Transverse colon (tissue), 4 donors: ENCODE measurements around the gene IGF2BP3. TPM values are rescaled to one million over a fixed set of nuclear protein-coding genes. Genes with fewer than 3 reads are reported as not detected.
"Not testable (repeated sequence)": the region's sequence is repeated elsewhere in the genome, so short reads cannot be mapped to it uniquely, and the experiment has no call there.

Source experiments
- DNase-seq: peaks from one replicate; pipeline ENCODE4 v3.0.0-alpha.2; 2019
- H3K27ac ChIP-seq, 4 donors: fragments of 200-600 bp; sonication (generic); 2 replicates each; pipeline ENCODE4 v1.5.1; 2016 to 2018; ENCODE audit warnings: inconsistent platforms in 4 of 4
- H3K27me3 ChIP-seq: fragments of 200-600 bp; sonication (generic); 2 replicates; pipeline ENCODE4 v1.5.1; 2017; ENCODE audit warnings: inconsistent platforms
- H3K36me3 ChIP-seq, 4 donors: fragments of 200-600 bp; sonication (generic); 2 replicates each; pipeline ENCODE4 v1.5.1; 2017 to 2019; ENCODE audit warnings: inconsistent platforms in 4 of 4
- H3K4me1 ChIP-seq, 4 donors: fragments of 200-600 bp; sonication (generic); 2 replicates each; pipeline ENCODE4 v1.5.1; 2017 to 2020; ENCODE audit warnings: inconsistent platforms in 4 of 4
- H3K4me3 ChIP-seq, 4 donors: fragments of 200-600 bp; sonication (generic); 1 replicate in 1 of 4; 2 replicates in 3 of 4; pipeline versions ENCODE4 v1.5.1 to v1.6.1; 2017 to 2019; ENCODE audit warnings: inconsistent platforms in 4 of 4
- H3K9me3 ChIP-seq, 2 donors: fragments of 200-600 bp; sonication (generic); 2 replicates each; pipeline ENCODE4 v1.5.1; 2017 to 2019; ENCODE audit warnings: inconsistent platforms in 2 of 2
- CTCF ChIP-seq, 5 experiments: fragments of 200-600 bp in 3 of 5; fragments of 450-650 bp in 2 of 5; sonication (generic) in 3 of 5; IDR thresholded peaks; 1 replicate in 2 of 5; 2 replicates in 3 of 5; pipeline ENCODE4 v1.5.1; 2016 to 2017; ENCODE audit warnings: antibody characterized with exemption in 5 of 5, inconsistent platforms in 3 of 5, mild to moderate bottlenecking in 2 of 5, moderate library complexity in 1 of 5
- EP300 ChIP-seq: sonication (generic); formaldehyde crosslinking; IDR thresholded peaks from one replicate; pipeline ENCODE4 v1.6.1; 2017; ENCODE audit warnings: antibody characterized with exemption, low read depth
- POLR2A ChIP-seq: fragments of 450-650 bp; IDR thresholded peaks from one replicate; pipeline ENCODE4 v1.6.1; 2016; ENCODE audit warnings: antibody characterized with exemption, mild to moderate bottlenecking, moderate library complexity
- POLR2AphosphoS5 ChIP-seq, 3 donors: sonication (generic); formaldehyde crosslinking; IDR thresholded peaks; one replicate each; pipeline ENCODE4 v1.6.1; 2016; ENCODE audit warnings: antibody characterized with exemption in 3 of 3
- WGBS, 2 donors: methylation state at CpG; one replicate each; pipeline ENCODE4 v1.1.5; 2018; ENCODE audit warnings: low coverage in 1 of 2; 5-methylcytosine and 5-hydroxymethylcytosine counted together
- in situ Hi-C, 4 donors: fragments of 200-750 bp; cut with MboI; loops; one replicate each; pipeline versions ENCODE4 v1.15.0 to v1.15.1; 2017; ENCODE audit warnings: low sequenced_read_pairs in 3 of 4, low pct_ligation_motif_present in 1 of 4, low pct_unique_long_range_greater_than_20kb in 1 of 4
- intact Hi-C: fragments of 100-400 bp; cut with DNase I; formaldehyde crosslinking; loops from one replicate; pipeline ENCODE4 v1.15.1; 2023; ENCODE audit warnings: low total_unique reads
- total RNA-seq, 4 donors: library from RNA; depleted of rRNA; stranded (reverse); fragments of >200 nt; gene quantifications; one replicate each; pipeline ENCODE4 v1.1.0, GENCODE V29; 2016

Gene IGF2BP3
- total RNA-seq, 4 donors from 2014 or later: 0.41 to 0.64 TPM; not detected in 2

GRCh38 chr7:23332193-23332592, 138.1 kb downstream of the IGF2BP3 start:
- TF ChIP-seq POLR2AphosphoS5 (IDR thresholded peaks at IDR 0.05): no peak
- Histone ChIP-seq H3K9me3 (no peaks in the 10 kb centered on the region), H3K4me3 (no peak overlapping the region), H3K27ac (no peak overlapping the region), H3K27me3 (peaks cover 14% of the 10 kb centered on the region), H3K36me3 (no peaks in the 10 kb centered on the region), H3K4me1 (peaks cover 0 to 25% (median 2%) of the 10 kb centered on the region in 4 donors)
- no peak for DNase-seq
- intact Hi-C loops (no loop called here), in situ Hi-C loops (no loop called here)

GRCh38 chr7:23331132-23331531, 139.2 kb downstream of the IGF2BP3 start:
- in situ Hi-C loops (no loop called here), intact Hi-C loops (no loop called here)
- WGBS, 2 donors: 40% methylated on average over 1 of the region's 1 CpG; no CpG with 5 or more reads in 1 of the 2 donors
- Histone ChIP-seq H3K9me3 (no peaks in the 10 kb centered on the region), H3K4me3 (no peak overlapping the region), H3K4me1 (peaks cover 0 to 25% (median 2%) of the 10 kb centered on the region in 4 donors), H3K27me3 (peaks cover 3% of the 10 kb centered on the region), H3K27ac (no peak overlapping the region), H3K36me3 (no peaks in the 10 kb centered on the region)
- TF ChIP-seq POLR2A: no peak
- no peak for TF ChIP-seq EP300
- TF ChIP-seq CTCF (IDR thresholded peaks at IDR 0.05): no peak
- DNase-seq: no peak

- Histone ChIP-seq H3K9me3 (no peaks in the 10 kb centered on the region), H3K4me1 (no peaks in the 10 kb centered on the region), H3K27me3 (no peaks in the 10 kb centered on the region), H3K36me3 (peaks cover 0 to 8% (median under 1%) of the 10 kb centered on the region in 4 donors), H3K4me3 (no peak overlapping the region), H3K27ac (no peak overlapping the region)
- 90 to 95% methylated on average over 7 of the region's 7 CpGs for WGBS, 2 donors
- TF ChIP-seq CTCF (IDR thresholded peaks at IDR 0.05): no peak
- TF ChIP-seq POLR2A: no peak
- TF ChIP-seq EP300: no peak
- TF ChIP-seq POLR2AphosphoS5 (IDR thresholded peaks at IDR 0.05): no peak
- in situ Hi-C loops (no loop called here), intact Hi-C loops (no loop called here)
- no peak for DNase-seq
Observed at GRCh38 chr7:23315366-23315765, 154.9 kb downstream of the IGF2BP3 start.

- H3K36me3 ChIP-seq: peaks cover 0 to 27% (median 12%) of the 10 kb centered on the region in 4 donors
- H3K27me3 ChIP-seq, H3K4me1 ChIP-seq, H3K27ac ChIP-seq, in situ Hi-C loops, H3K4me3 ChIP-seq, H3K9me3 ChIP-seq, DNase-seq, intact Hi-C loops: not testable (repeated sequence)
- 61 to 79% methylated on average over 2 of the region's 2 CpGs for WGBS, 2 donors
Observed at GRCh38 chr7:23312141-23312540, 158.2 kb downstream of the IGF2BP3 start.

GRCh38 chr7:23308754-23309153, 161.5 kb downstream of the IGF2BP3 start:
- in situ Hi-C loops: no loop called here
- DNase-seq: no peak
- peaks cover 0 to 4% (median 0%) of the 10 kb centered on the region in 4 donors for H3K4me1 ChIP-seq
- H3K27me3 ChIP-seq: no peaks in the 10 kb centered on the region
- H3K27ac ChIP-seq: no peak overlapping the region
- H3K9me3 ChIP-seq: no peaks in the 10 kb centered on the region
- TF ChIP-seq POLR2A: no peak
- TF ChIP-seq CTCF (IDR thresholded peaks at IDR 0.05): no peak
- no peak for TF ChIP-seq POLR2AphosphoS5 (IDR thresholded peaks at IDR 0.05)
- no peak for TF ChIP-seq EP300
- peaks cover 0 to 27% (median 12%) of the 10 kb centered on the region in 4 donors for H3K36me3 ChIP-seq
- intact Hi-C loops: no loop called here
- H3K4me3 ChIP-seq: no peak overlapping the region
- WGBS, 2 donors: 89 to 100% methylated on average over 1 to 6 of the region's 6 CpGs
